ENCODE results near the gene LANCL3.
"Not testable (repeated sequence)": the region's sequence is repeated elsewhere in the genome, so short reads cannot be mapped to it uniquely, and the experiment has no call there.

Gene LANCL3

GRCh38 chrX:37580080-37580479, 8.6 kb downstream of the LANCL3 start:
- Histone ChIP-seq H3K27me3 (ENCODE audit: insufficient read depth, low read length) (no peaks in the 10 kb centered on the region), H3K4me3 (ENCODE audit: low read length) (no peak overlapping the region), H2AFZ (ENCODE audit: low read depth, low read length) (no peak overlapping the region), H3K36me3 (ENCODE audit: insufficient read depth, low read length) (no peaks in the 10 kb centered on the region), H3K4me1 (ENCODE audit: insufficient read depth, low read length) (no peaks in the 10 kb centered on the region), H3K9me3 (ENCODE audit: low read length) (no peaks in the 10 kb centered on the region)

GRCh38 chrX:37587337-37587736, 15.9 kb downstream of the LANCL3 start:
- H3K9me3 ChIP-seq (ENCODE audit: low read length); H3K4me1 ChIP-seq (ENCODE audit: insufficient read depth, low read length); H3K4me3 ChIP-seq (ENCODE audit: low read length); H2AFZ ChIP-seq (ENCODE audit: low read depth, low read length); H3K36me3 ChIP-seq (ENCODE audit: insufficient read depth, low read length); H3K27me3 ChIP-seq (ENCODE audit: insufficient read depth, low read length): not testable (repeated sequence)

GRCh38 chrX:37590047-37590446, 18.6 kb downstream of the LANCL3 start:
- Histone ChIP-seq H2AFZ (ENCODE audit: low read depth, low read length) (no peak overlapping the region), H3K27me3 (ENCODE audit: insufficient read depth, low read length) (no peaks in the 10 kb centered on the region), H3K9me3 (ENCODE audit: low read length) (no peaks in the 10 kb centered on the region), H3K36me3 (ENCODE audit: insufficient read depth, low read length) (no peaks in the 10 kb centered on the region), H3K4me1 (ENCODE audit: insufficient read depth, low read length) (no peaks in the 10 kb centered on the region), H3K4me3 (ENCODE audit: low read length) (no peak overlapping the region)

- Histone ChIP-seq H3K27me3 (ENCODE audit: insufficient read depth, low read length) (no peaks in the 10 kb centered on the region), H3K4me3 (ENCODE audit: low read length) (no peak overlapping the region), H2AFZ (ENCODE audit: low read depth, low read length) (no peak overlapping the region), H3K36me3 (ENCODE audit: insufficient read depth, low read length) (no peaks in the 10 kb centered on the region), H3K4me1 (ENCODE audit: insufficient read depth, low read length) (no peaks in the 10 kb centered on the region), H3K9me3 (ENCODE audit: low read length) (no peaks in the 10 kb centered on the region)
Measured at GRCh38 chrX:37594755-37595382, 23.4 kb downstream of the LANCL3 start.

GRCh38 chrX:37599729-37600128, 28.3 kb downstream of the LANCL3 start:
- Histone ChIP-seq H3K36me3 (ENCODE audit: insufficient read depth, low read length) (no peaks in the 10 kb centered on the region), H2AFZ (ENCODE audit: low read depth, low read length) (no peak overlapping the region), H3K4me3 (ENCODE audit: low read length) (no peak overlapping the region), H3K9me3 (ENCODE audit: low read length) (no peaks in the 10 kb centered on the region), H3K4me1 (ENCODE audit: insufficient read depth, low read length) (no peaks in the 10 kb centered on the region), H3K27me3 (ENCODE audit: insufficient read depth, low read length) (no peaks in the 10 kb centered on the region)

GRCh38 chrX:37603938-37604409, 32.5 kb downstream of the LANCL3 start:
- Histone ChIP-seq H3K4me3 (ENCODE audit: low read length) (no peak overlapping the region), H3K27me3 (ENCODE audit: insufficient read depth, low read length) (peaks cover under 1% of the 10 kb centered on the region), H3K9me3 (ENCODE audit: low read length) (no peaks in the 10 kb centered on the region), H3K36me3 (ENCODE audit: insufficient read depth, low read length) (no peaks in the 10 kb centered on the region), H3K4me1 (ENCODE audit: insufficient read depth, low read length) (no peaks in the 10 kb centered on the region), H2AFZ (ENCODE audit: low read depth, low read length) (no peak overlapping the region)

- Histone ChIP-seq H3K36me3 (ENCODE audit: insufficient read depth, low read length) (no peaks in the 10 kb centered on the region), H2AFZ (ENCODE audit: low read depth, low read length) (no peak overlapping the region), H3K9me3 (ENCODE audit: low read length) (no peaks in the 10 kb centered on the region), H3K4me3 (ENCODE audit: low read length) (no peak overlapping the region), H3K4me1 (ENCODE audit: insufficient read depth, low read length) (no peaks in the 10 kb centered on the region), H3K27me3 (ENCODE audit: insufficient read depth, low read length) (peaks cover 3% of the 10 kb centered on the region)
Measured at GRCh38 chrX:37607243-37607642, 35.8 kb downstream of the LANCL3 start.

GRCh38 chrX:37608156-37608555, 36.7 kb downstream of the LANCL3 start:
- H3K27me3 ChIP-seq (ENCODE audit: insufficient read depth, low read length): peaks cover 3% of the 10 kb centered on the region
- no peaks in the 10 kb centered on the region for H3K9me3 ChIP-seq (ENCODE audit: low read length)
- no peak overlapping the region for H2AFZ ChIP-seq (ENCODE audit: low read depth, low read length)
- H3K4me1 ChIP-seq (ENCODE audit: insufficient read depth, low read length): no peaks in the 10 kb centered on the region
- no peak overlapping the region for H3K4me3 ChIP-seq (ENCODE audit: low read length)
- H3K36me3 ChIP-seq (ENCODE audit: insufficient read depth, low read length): no peaks in the 10 kb centered on the region

- Histone ChIP-seq H3K27me3 (ENCODE audit: insufficient read depth, low read length) (peaks cover 3% of the 10 kb centered on the region), H3K9me3 (ENCODE audit: low read length) (no peaks in the 10 kb centered on the region), H3K36me3 (ENCODE audit: insufficient read depth, low read length) (no peaks in the 10 kb centered on the region), H3K4me3 (ENCODE audit: low read length) (no peak overlapping the region), H3K4me1 (ENCODE audit: insufficient read depth, low read length) (no peaks in the 10 kb centered on the region), H2AFZ (ENCODE audit: low read depth, low read length) (no peak overlapping the region)
Measured at GRCh38 chrX:37609727-37610126, 38.3 kb downstream of the LANCL3 start.

GRCh38 chrX:37613933-37614332, 42.5 kb downstream of the LANCL3 start:
- no peaks in the 10 kb centered on the region for H3K4me1 ChIP-seq (ENCODE audit: insufficient read depth, low read length)
- no peaks in the 10 kb centered on the region for H3K36me3 ChIP-seq (ENCODE audit: insufficient read depth, low read length)
- peaks cover 2% of the 10 kb centered on the region for H3K27me3 ChIP-seq (ENCODE audit: insufficient read depth, low read length)
- H3K9me3 ChIP-seq (ENCODE audit: low read length): no peaks in the 10 kb centered on the region
- no peak overlapping the region for H3K4me3 ChIP-seq (ENCODE audit: low read length)
- H2AFZ ChIP-seq (ENCODE audit: low read depth, low read length): no peak overlapping the region

- H3K9me3 ChIP-seq (ENCODE audit: low read length): no peaks in the 10 kb centered on the region
- no peak overlapping the region for H3K4me3 ChIP-seq (ENCODE audit: low read length)
- no peak overlapping the region for H2AFZ ChIP-seq (ENCODE audit: low read depth, low read length)
- H3K4me1 ChIP-seq (ENCODE audit: insufficient read depth, low read length): no peaks in the 10 kb centered on the region
- no peaks in the 10 kb centered on the region for H3K36me3 ChIP-seq (ENCODE audit: insufficient read depth, low read length)
- no peaks in the 10 kb centered on the region for H3K27me3 ChIP-seq (ENCODE audit: insufficient read depth, low read length)
Measured at GRCh38 chrX:37627602-37628001, 56.1 kb downstream of the LANCL3 start.

- H3K4me3 ChIP-seq (ENCODE audit: low read length): no peak overlapping the region
- no peaks in the 10 kb centered on the region for H3K36me3 ChIP-seq (ENCODE audit: insufficient read depth, low read length)
- no peaks in the 10 kb centered on the region for H3K4me1 ChIP-seq (ENCODE audit: insufficient read depth, low read length)
- H3K9me3 ChIP-seq (ENCODE audit: low read length): no peaks in the 10 kb centered on the region
- no peak overlapping the region for H2AFZ ChIP-seq (ENCODE audit: low read depth, low read length)
- no peaks in the 10 kb centered on the region for H3K27me3 ChIP-seq (ENCODE audit: insufficient read depth, low read length)
Measured at GRCh38 chrX:37638047-37638446, 66.6 kb downstream of the LANCL3 start.

GRCh38 chrX:37640142-37640541, 68.7 kb downstream of the LANCL3 start:
- H3K27me3 ChIP-seq (ENCODE audit: insufficient read depth, low read length): no peaks in the 10 kb centered on the region
- H3K36me3 ChIP-seq (ENCODE audit: insufficient read depth, low read length): no peaks in the 10 kb centered on the region
- no peaks in the 10 kb centered on the region for H3K4me1 ChIP-seq (ENCODE audit: insufficient read depth, low read length)
- no peaks in the 10 kb centered on the region for H3K9me3 ChIP-seq (ENCODE audit: low read length)
- H3K4me3 ChIP-seq (ENCODE audit: low read length): no peak overlapping the region
- no peak overlapping the region for H2AFZ ChIP-seq (ENCODE audit: low read depth, low read length)

GRCh38 chrX:37641859-37642258, 70.4 kb downstream of the LANCL3 start:
- H3K4me1 ChIP-seq (ENCODE audit: insufficient read depth, low read length): no peaks in the 10 kb centered on the region

More at GRCh38 chrX:37641859-37642258, 70.4 kb downstream of the LANCL3 start:
- H2AFZ ChIP-seq (ENCODE audit: low read depth, low read length): no peak overlapping the region
- H3K9me3 ChIP-seq (ENCODE audit: low read length): no peaks in the 10 kb centered on the region
- H3K4me3 ChIP-seq (ENCODE audit: low read length): no peak overlapping the region
- H3K36me3 ChIP-seq (ENCODE audit: insufficient read depth, low read length): no peaks in the 10 kb centered on the region
- no peaks in the 10 kb centered on the region for H3K27me3 ChIP-seq (ENCODE audit: insufficient read depth, low read length)

Data from neuron (in vitro differentiated cells).